Liver (tissue), 9 donors: ENCODE data around the gene SIGLEC6. TPM values are rescaled to one million over a fixed set of nuclear protein-coding genes. Genes with fewer than 3 reads are reported as not detected.

ENCODE experiments used
- DNase-seq: peaks from one replicate; pipeline ENCODE4 v3.0.0-alpha.2; 2017; ENCODE audit warnings: low spot score
- H3K27ac ChIP-seq, 2 donors: one replicate each; pipeline ENCODE4 v1.7.0; 2013; ENCODE audit warnings: inconsistent platforms in 2 of 2, low read length in 2 of 2, control low read depth in 1 of 2, low read depth in 1 of 2, mild to moderate bottlenecking in 1 of 2
- H3K27me3 ChIP-seq, 4 donors: one replicate each; pipeline versions ENCODE4 v1.6.1 to v1.7.0; 2013; ENCODE audit warnings: low read length in 3 of 4, inconsistent platforms in 1 of 4, mild to moderate bottlenecking in 1 of 4, moderate library complexity in 1 of 4; ENCODE audit not compliant: control insufficient read depth in 4 of 4, insufficient read depth in 4 of 4
- H3K36me3 ChIP-seq, 4 donors: one replicate each; pipeline versions ENCODE4 v1.6.1 to v1.7.0; 2013; ENCODE audit warnings: low read length in 3 of 4, mild to moderate bottlenecking in 3 of 4, low read depth in 1 of 4, moderate library complexity in 1 of 4; ENCODE audit not compliant: control insufficient read depth in 4 of 4, insufficient read depth in 3 of 4
- H3K4me1 ChIP-seq, 4 donors: one replicate each; pipeline versions ENCODE4 v1.6.1 to v1.7.0; 2013; ENCODE audit warnings: low read length in 3 of 4, mild to moderate bottlenecking in 3 of 4, moderate library complexity in 1 of 4; ENCODE audit not compliant: control insufficient read depth in 4 of 4, insufficient read depth in 4 of 4
- H3K4me3 ChIP-seq, 3 donors: one replicate each; pipeline versions ENCODE4 v1.6.1 to v1.7.0; 2013; ENCODE audit warnings: low read length in 3 of 3, control low read depth in 1 of 3, low read depth in 1 of 3, mild to moderate bottlenecking in 1 of 3
- H3K9ac ChIP-seq, 2 donors: one replicate each; pipeline ENCODE4 v1.7.0; 2013; ENCODE audit warnings: low read length in 2 of 2, mild to moderate bottlenecking in 2 of 2, moderate library complexity in 2 of 2, control low read depth in 1 of 2, low read depth in 1 of 2
- H3K9me3 ChIP-seq, 4 donors: one replicate each; pipeline versions ENCODE4 v1.6.1 to v1.7.0; 2013; ENCODE audit warnings: low read length in 3 of 4; ENCODE audit not compliant: control insufficient read depth in 4 of 4
- ATF3 ChIP-seq: IDR thresholded peaks from 2 replicates; pipeline ENCODE4 v1.6.1; 2016; ENCODE audit warnings: antibody characterized with exemption
- FOXA1 ChIP-seq: IDR thresholded peaks from 2 replicates; pipeline ENCODE4 v1.6.1; 2016; ENCODE audit warnings: antibody characterized with exemption
- FOXA2 ChIP-seq: IDR thresholded peaks from 2 replicates; pipeline ENCODE4 v1.6.1; 2016; ENCODE audit warnings: antibody characterized with exemption
- HNF4A ChIP-seq, 2 donors: conservative IDR thresholded peaks; 2 replicates each; pipeline ENCODE4 v1.6.1; 2016; ENCODE audit warnings: antibody characterized with exemption in 2 of 2, mild to moderate bottlenecking in 2 of 2
- HNF4G ChIP-seq: IDR thresholded peaks from 2 replicates; pipeline ENCODE4 v1.6.1; 2016; ENCODE audit warnings: antibody characterized with exemption
- MAX ChIP-seq: IDR thresholded peaks from 2 replicates; pipeline ENCODE4 v1.6.1; 2016; ENCODE audit warnings: antibody characterized with exemption
- RAD21 ChIP-seq, 2 donors: IDR thresholded peaks; 2 replicates each; pipeline ENCODE4 v1.6.1; 2016; ENCODE audit warnings: antibody characterized with exemption in 2 of 2, mild to moderate bottlenecking in 2 of 2
- RXRA ChIP-seq, 2 donors: IDR thresholded peaks; 2 replicates each; pipeline ENCODE4 v1.6.1; 2017 to 2018; ENCODE audit warnings: antibody characterized with exemption in 2 of 2, mild to moderate bottlenecking in 1 of 2
- SP1 ChIP-seq: IDR thresholded peaks from 2 replicates; pipeline ENCODE4 v1.6.1; 2018; ENCODE audit warnings: antibody characterized with exemption, mild to moderate bottlenecking
- TAF1 ChIP-seq: conservative IDR thresholded peaks from 2 replicates; pipeline ENCODE4 v1.6.1; 2016; ENCODE audit warnings: antibody characterized with exemption, mild to moderate bottlenecking
- YY1 ChIP-seq: IDR thresholded peaks from 2 replicates; pipeline ENCODE4 v1.6.1; 2016; ENCODE audit warnings: antibody characterized with exemption, mild to moderate bottlenecking
- ZBTB33 ChIP-seq: IDR thresholded peaks from 2 replicates; pipeline ENCODE4 v1.6.1; 2016; ENCODE audit warnings: antibody characterized with exemption
- WGBS: extraction: QIAGEN DNeasy Blood & Tissue Kit; methylation state at CpG from one replicate; pipeline ENCODE4 v1.1.7; 2013; 5-methylcytosine and 5-hydroxymethylcytosine counted together
- polyA plus RNA-seq, 2 donors: library from polyadenylated mRNA; stranded (reverse) in 1 of 2; unstranded in 1 of 2; fragments of 200-250 nt in 1 of 2; fragments of >200 nt in 1 of 2; fragmentation: Nextera tagmentation in 1 of 2; extraction: Ambion mirVana in 1 of 2; gene quantifications; one replicate each; pipeline versions ENCODE4 v1.2.1 to v1.2.3, GENCODE V29; 2013 to 2015
- total RNA-seq, 2 donors: library from RNA; depleted of rRNA; stranded (reverse); fragments of >200 nt; gene quantifications; one replicate each; pipeline ENCODE4 v1.2.3, GENCODE V29; 2014
- donor health status: healthy.
- donor health status: healthy.
- donor health status: healthy.
- donor health status: healthy.
- donor health status: healthy.

Gene SIGLEC6
- total and polyA plus RNA-seq, 4 donors, result 0.08 to 0.47 (median 0.08) TPM; not detected in 1

GRCh38 chr19:51544038-51544437 lies 12.6 kb upstream of the SIGLEC6 start:
- H3K27ac ChIP-seq, result no peak overlapping the region
- TF ChIP-seq FOXA1 (no peak), ZBTB33 (no peak), MAX (no peak), YY1 (no peak), HNF4A (conservative IDR thresholded peaks at IDR 0.05) (no peak), ATF3 (no peak), RAD21 (IDR thresholded peaks at IDR 0.05) (no peak), FOXA2 (no peak), HNF4G (no peak), SP1 (no peak)
- no peak overlapping the region for H3K9ac ChIP-seq
- no peak overlapping the region for H3K4me3 ChIP-seq
- H3K27me3 ChIP-seq, result peaks cover 0 to 3% (median 0%) of the 10 kb centered on the region in 4 donors
- WGBS, result 79% methylated on average over 6 of the region's 6 CpGs
- H3K9me3 ChIP-seq, result no peaks in the 10 kb centered on the region
- no peak for DNase-seq
- no peaks in the 10 kb centered on the region for H3K4me1 ChIP-seq
- H3K36me3 ChIP-seq, result no peaks in the 10 kb centered on the region

- 65% methylated on average over 5 of the region's 5 CpGs for WGBS
- Histone ChIP-seq H3K9ac (no peak overlapping the region), H3K27ac (no peak overlapping the region), H3K4me1 (no peaks in the 10 kb centered on the region), H3K36me3 (no peaks in the 10 kb centered on the region), H3K27me3 (peaks cover 0 to 3% (median 2%) of the 10 kb centered on the region in 4 donors), H3K9me3 (no peaks in the 10 kb centered on the region), H3K4me3 (no peak overlapping the region)
- DNase-seq, result no peak
- TF ChIP-seq FOXA2 (no peak), MAX (no peak), HNF4A (conservative IDR thresholded peaks at IDR 0.05) (no peak), TAF1 (no peak), RXRA (IDR thresholded peaks at IDR 0.05) (no peak), ZBTB33 (no peak)
These were observed 11.2 kb upstream of the SIGLEC6 start for GRCh38 chr19:51542699-51543098.
